ENCODE data around the gene KRAS.
A peak's percentile ranks its signal among the peaks of the same experiment; 100 is the strongest.

Gene KRAS

GRCh38 chr12:25248732-25249131, 2.0 kb downstream of the KRAS start:
- FAIRE-seq = no peak
- TF ChIP-seq CTCF (IDR thresholded peaks at IDR 0.05; ENCODE audit: insufficient read depth, missing control alignments) = no peak
- no peak for DNase-seq (ENCODE audit: insufficient read length, low spot score)

DNA sequence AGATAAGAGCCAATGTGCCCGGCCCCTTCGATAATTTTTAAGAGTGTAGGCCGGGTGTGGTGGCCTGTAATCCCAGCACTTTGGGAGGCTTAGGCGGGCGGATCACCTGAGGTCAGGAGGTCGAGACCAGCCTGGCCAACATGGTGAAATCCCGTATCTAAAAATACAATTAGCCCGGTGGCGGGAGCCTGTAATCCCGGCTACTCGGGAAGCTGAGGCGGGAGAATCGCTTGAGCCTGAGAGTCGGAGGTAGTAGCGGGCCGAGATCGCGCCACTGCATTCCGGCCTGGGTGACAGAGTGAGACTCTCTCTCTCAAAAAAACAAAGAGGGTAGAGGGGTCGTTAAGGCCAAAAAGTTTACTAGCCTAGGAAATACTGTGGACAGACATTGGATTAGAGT, 2.6 kb downstream of the KRAS start:
- no peak for DNase-seq (ENCODE audit: insufficient read length, low spot score)
- no peak for FAIRE-seq
- no peak for TF ChIP-seq CTCF (IDR thresholded peaks at IDR 0.05; ENCODE audit: insufficient read depth, missing control alignments)

GRCh38 chr12:25245491-25245890, 5.2 kb downstream of the KRAS start:
- DNase-seq (ENCODE audit: insufficient read length, low spot score) (no peak), FAIRE-seq (no peak)
- TF ChIP-seq CTCF (IDR thresholded peaks at IDR 0.05; ENCODE audit: insufficient read depth, missing control alignments) = no peak

- no peak for TF ChIP-seq CTCF (IDR thresholded peaks at IDR 0.05; ENCODE audit: insufficient read depth, missing control alignments)
- FAIRE-seq = no peak
- no peak for DNase-seq (ENCODE audit: insufficient read length, low spot score)
Measured at GRCh38 chr12:25243680-25243990, 7.1 kb downstream of the KRAS start.

DNA sequence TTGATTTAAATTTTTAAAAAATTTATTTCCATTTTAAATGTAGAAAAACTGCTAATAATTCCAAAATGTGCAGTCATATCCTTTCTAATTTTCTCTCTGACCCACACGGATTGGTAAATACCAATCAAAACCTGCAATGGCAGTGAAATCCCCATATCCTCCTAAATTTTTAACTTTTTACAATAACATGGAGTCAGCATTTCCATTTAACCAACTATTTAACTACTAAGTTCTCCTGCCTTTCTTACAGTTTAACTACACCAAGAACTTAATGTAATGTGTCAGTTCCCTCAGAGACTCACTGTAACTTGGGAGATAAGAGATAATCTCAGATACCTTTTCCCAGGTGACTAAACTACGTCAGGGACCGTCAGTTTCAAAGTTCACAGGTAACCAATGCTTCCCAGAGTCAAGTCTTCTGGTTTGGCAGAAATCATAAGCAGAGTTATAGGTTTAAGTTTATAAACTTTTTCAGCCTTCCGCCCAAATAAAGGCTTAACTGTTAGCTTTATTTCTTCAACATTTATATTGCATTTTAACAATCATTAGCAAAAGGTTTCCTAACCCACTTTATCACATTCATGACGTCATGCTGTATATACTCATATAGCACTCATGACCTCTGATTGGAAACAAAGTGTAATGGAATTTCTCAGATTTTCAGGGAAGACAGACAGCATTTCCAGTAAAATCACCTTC, 7.6 kb downstream of the KRAS start:
- no peak for TF ChIP-seq CTCF (IDR thresholded peaks at IDR 0.05; ENCODE audit: insufficient read depth, missing control alignments)
- FAIRE-seq (no peak), DNase-seq (ENCODE audit: insufficient read length, low spot score) (no peak)

DNA sequence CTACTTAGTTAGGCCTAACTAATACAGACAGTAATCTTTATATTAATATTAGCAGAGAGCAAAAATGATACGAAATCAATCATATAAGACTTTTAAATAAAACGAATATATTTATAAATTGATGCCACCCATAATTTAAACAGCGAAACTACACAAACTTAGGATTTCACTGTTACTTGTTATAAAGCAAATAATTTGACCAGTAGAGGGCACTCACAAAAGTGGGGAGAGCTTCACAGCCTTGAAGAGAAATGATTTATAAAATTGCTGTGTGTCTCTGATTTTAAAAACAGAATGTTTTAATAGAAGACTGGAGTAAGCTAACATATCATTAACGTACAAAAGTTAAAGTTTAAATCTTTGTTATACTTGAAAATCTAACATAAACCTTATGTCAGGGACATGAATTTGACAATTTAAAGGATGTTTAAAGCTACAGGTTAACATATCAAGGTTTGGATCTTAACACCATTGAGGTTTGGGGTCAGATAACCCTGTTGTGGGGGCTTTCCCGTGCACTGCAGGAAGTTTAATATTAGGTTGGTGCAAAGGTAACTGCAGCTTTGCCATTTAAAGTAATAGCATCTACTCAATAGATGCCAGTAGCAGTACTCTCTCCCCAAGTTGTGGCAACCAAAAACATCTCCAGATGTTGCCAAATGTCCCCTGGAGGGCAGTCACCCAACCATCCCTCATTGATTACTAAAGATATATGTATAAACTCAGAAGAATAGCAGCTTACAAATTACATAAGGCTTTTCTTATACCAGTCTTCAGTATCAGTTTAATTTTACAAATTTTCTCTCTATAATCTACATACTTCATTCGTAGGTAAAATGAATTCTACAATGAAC, 9.3 kb downstream of the KRAS start:
- no peak for FAIRE-seq
- TF ChIP-seq CTCF (IDR thresholded peaks at IDR 0.05; ENCODE audit: insufficient read depth, missing control alignments) = peak; percentile 66
- DNase-seq (ENCODE audit: insufficient read length, low spot score) = no peak

DNA sequence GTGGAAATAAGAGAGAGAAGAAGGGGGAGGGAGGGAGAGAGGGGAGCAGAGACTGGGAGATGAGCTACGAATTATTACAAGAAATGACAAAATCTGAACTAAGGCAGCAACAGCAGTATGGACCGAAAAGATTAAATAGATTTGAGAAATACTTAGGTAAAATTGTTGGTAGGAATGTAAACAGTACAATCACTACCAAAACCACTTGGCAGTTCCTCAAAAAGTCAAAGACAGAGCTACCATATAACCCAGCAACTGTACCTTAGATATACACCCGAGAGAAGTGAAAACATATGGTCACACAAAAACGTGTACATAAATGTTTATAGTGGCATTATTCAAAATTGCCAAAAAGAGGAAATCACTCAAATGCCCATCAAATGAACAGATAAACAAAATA, 14.1 kb downstream of the KRAS start:
- no peak for FAIRE-seq
- no peak for TF ChIP-seq CTCF (IDR thresholded peaks at IDR 0.05; ENCODE audit: insufficient read depth, missing control alignments)

More for the DNA sequence above, 14.1 kb downstream of the KRAS start:
- DNase-seq (ENCODE audit: insufficient read length, low spot score) = no peak
